GM21723 (cell line): ENCODE data around the gene MUC12.
A peak's percentile ranks its signal among the peaks of the same experiment; 100 is the strongest.
"Not testable (repeated sequence)": the region's sequence is repeated elsewhere in the genome, so short reads cannot be mapped to it uniquely, and the experiment has no call there.

Experiments
- ATAC-seq: cut with Tn5 transposase; IDR thresholded peaks from one replicate; pipeline ENCODE4 v1.9.1; 2021; ENCODE audit warnings: mild to moderate bottlenecking, moderate library complexity; ENCODE audit not compliant: unreplicated experiment

Gene MUC12

GRCh38 chr7:100991631-100992030 lies 22.3 kb downstream of the MUC12 start:
- no peak for ATAC-seq

GRCh38 chr7:100992280-100992679 lies 22.9 kb downstream of the MUC12 start:
- ATAC-seq, result not testable (repeated sequence)

- not testable (repeated sequence) for ATAC-seq
Observed at GRCh38 chr7:100994671-100995070, 25.3 kb downstream of the MUC12 start.

- ATAC-seq, result not testable (repeated sequence)
Observed at GRCh38 chr7:100998530-100998929, 29.2 kb downstream of the MUC12 start.

- not testable (repeated sequence) for ATAC-seq
Observed at GRCh38 chr7:100999334-100999733, 30.0 kb downstream of the MUC12 start.

GRCh38 chr7:101000025-101000424 lies 30.7 kb downstream of the MUC12 start:
- ATAC-seq, result not testable (repeated sequence)

- not testable (repeated sequence) for ATAC-seq
Observed at GRCh38 chr7:101002333-101002732, 33.0 kb downstream of the MUC12 start.

- ATAC-seq, result not testable (repeated sequence)
Observed at GRCh38 chr7:101007361-101007760, 38.0 kb downstream of the MUC12 start.

- no peak for ATAC-seq
Observed at GRCh38 chr7:101009629-101010028, 40.3 kb downstream of the MUC12 start.

GRCh38 chr7:101012931-101013330 lies 43.6 kb downstream of the MUC12 start:
- no peak for ATAC-seq

- ATAC-seq, result no peak
Observed at GRCh38 chr7:101015626-101016025, 46.3 kb downstream of the MUC12 start.

- ATAC-seq, result peak; percentile 72
Observed at GRCh38 chr7:101017064-101017777, 47.9 kb downstream of the MUC12 start.

- ATAC-seq, result peak; percentile 35
Observed at GRCh38 chr7:101018271-101019167, 49.2 kb downstream of the MUC12 start.

GRCh38 chr7:101020444-101020843 lies 51.1 kb downstream of the MUC12 start:
- ATAC-seq, result no peak

- no peak for ATAC-seq
Observed at GRCh38 chr7:101021703-101022102, 52.3 kb downstream of the MUC12 start.

- ATAC-seq, result no peak
Observed at GRCh38 chr7:101023839-101024238, 54.5 kb downstream of the MUC12 start.

GRCh38 chr7:101031082-101031481 lies 61.7 kb downstream of the MUC12 start:
- no peak for ATAC-seq

GRCh38 chr7:101035941-101036340 lies 66.6 kb downstream of the MUC12 start:
- no peak for ATAC-seq

GRCh38 chr7:101041283-101041682 lies 71.9 kb downstream of the MUC12 start:
- not testable (repeated sequence) for ATAC-seq

- no peak for ATAC-seq
Observed at GRCh38 chr7:101058355-101058754, 89.0 kb downstream of the MUC12 start.

GRCh38 chr7:101059620-101059942 lies 90.2 kb downstream of the MUC12 start:
- ATAC-seq, result no peak

GRCh38 chr7:101060992-101061391 lies 91.6 kb downstream of the MUC12 start:
- ATAC-seq, result no peak
